Neural cell (in vitro differentiated cells): ENCODE results near the gene NME4. TPM values are rescaled to one million over a fixed set of nuclear protein-coding genes. Genes with fewer than 3 reads are reported as not detected.
"Not testable (repeated sequence)": the region's sequence is repeated elsewhere in the genome, so short reads cannot be mapped to it uniquely, and the experiment has no call there.

Experiments
- H2AFZ ChIP-seq: fragments of 200-600, 300-800 bp; sonication (generic), shearing (Covaris generic); 2 replicates; pipeline ENCODE4 v1.6.0; 2014; ENCODE audit warnings: low read depth, mild to moderate bottlenecking, antibody characterized with exemption, low read length, moderate library complexity
- H3F3A ChIP-seq: fragments of 200-600 bp; shearing (Covaris generic); 2 replicates; pipeline ENCODE4 v1.6.1; 2016; ENCODE audit warnings: mild to moderate bottlenecking, moderate library complexity, mixed read lengths, antibody characterized with exemption, low read length; ENCODE audit not compliant: insufficient read depth, poor library complexity, severe bottlenecking
- H3K27ac ChIP-seq: fragments of 200-600, 300-800 bp; sonication (generic), shearing (Covaris generic); 2 replicates; pipeline ENCODE4 v1.5.1; 2014; ENCODE audit warnings: mild to moderate bottlenecking, low read length, moderate library complexity
- H3K27me3 ChIP-seq: fragments of 300-800, 200-600 bp; sonication (generic), shearing (Covaris generic); 2 replicates; pipeline ENCODE4 v1.6.0; 2014; ENCODE audit warnings: mild to moderate bottlenecking, low read depth, low read length, moderate library complexity; ENCODE audit not compliant: insufficient read depth
- H3K36me3 ChIP-seq: fragments of 300-800, 200-600 bp; sonication (generic), shearing (Covaris generic); 2 replicates; pipeline ENCODE4 v1.5.1; 2014; ENCODE audit warnings: mild to moderate bottlenecking, antibody characterized with exemption, low read length, moderate library complexity; ENCODE audit not compliant: insufficient read depth
- H3K4me2 ChIP-seq: fragments of 300-800, 200-600 bp; sonication (generic), shearing (Covaris generic); 2 replicates; pipeline ENCODE4 v1.6.0; 2014; ENCODE audit warnings: mild to moderate bottlenecking, low read length
- H3K4me3 ChIP-seq: fragments of 300-800, 200-600 bp; sonication (generic), shearing (Covaris generic); 2 replicates; pipeline ENCODE4 v1.5.1; 2014; ENCODE audit warnings: mild to moderate bottlenecking, low read length, moderate library complexity
- H3K79me2 ChIP-seq: fragments of 200-600 bp; shearing (Covaris generic); replicated peaks from 2 replicates; pipeline ENCODE4 v1.6.0; 2014; ENCODE audit warnings: mild to moderate bottlenecking, low read length, moderate library complexity; ENCODE audit not compliant: insufficient read depth
- H3K9ac ChIP-seq: fragments of 300-800, 200-600 bp; sonication (generic), shearing (Covaris generic); 2 replicates; pipeline ENCODE4 v1.6.1; 2016; ENCODE audit warnings: mild to moderate bottlenecking, low read length, mixed read lengths
- H3K9me2 ChIP-seq: fragments of 200-600 bp; shearing (Covaris generic); 2 replicates; pipeline ENCODE4 v1.6.1; 2016; ENCODE audit warnings: mild to moderate bottlenecking, low read length, mixed read lengths; ENCODE audit not compliant: insufficient read depth
- H3K9me3 ChIP-seq: fragments of 200-600, 300-800 bp; sonication (generic), shearing (Covaris generic); 2 replicates; pipeline ENCODE4 v1.6.1; 2016; ENCODE audit warnings: mild to moderate bottlenecking, mixed run types, low read length, moderate library complexity, mixed read lengths
- H4K20me1 ChIP-seq: fragments of 200-600 bp; shearing (Covaris generic); 2 replicates; pipeline ENCODE4 v1.6.1; 2016; ENCODE audit warnings: mild to moderate bottlenecking, mixed run types; ENCODE audit not compliant: insufficient read depth
- EP300 ChIP-seq: fragments of 450-650 bp; conservative IDR thresholded peaks from 2 replicates; pipeline ENCODE4 v1.6.1; 2014; ENCODE audit warnings: antibody characterized with exemption, mild to moderate bottlenecking, moderate library complexity; ENCODE audit not compliant: poor library complexity, severe bottlenecking
- EZH2 ChIP-seq: fragments of 200-600, 300-800 bp; shearing (Covaris generic), sonication (generic); IDR thresholded peaks from 2 replicates; pipeline ENCODE4 v1.6.1; 2014; ENCODE audit warnings: antibody characterized with exemption, low read length, borderline replicate concordance, mild to moderate bottlenecking; ENCODE audit not compliant: insufficient read depth, poor library complexity, severe bottlenecking
- RAD21 ChIP-seq: fragments of 450-650 bp; conservative IDR thresholded peaks from 2 replicates; pipeline ENCODE4 v1.6.1; 2014; ENCODE audit warnings: antibody characterized with exemption, mild to moderate bottlenecking, moderate library complexity
- SMC3 ChIP-seq: fragments of 450-650 bp; conservative IDR thresholded peaks from 2 replicates; pipeline ENCODE4 v1.6.1; 2014; ENCODE audit warnings: antibody characterized with exemption, mild to moderate bottlenecking, moderate library complexity; ENCODE audit not compliant: poor library complexity
- TAF1 ChIP-seq: IDR thresholded peaks from 2 replicates; pipeline ENCODE4 v1.6.1; 2012; ENCODE audit warnings: low read depth
- polyA plus RNA-seq: library from polyadenylated mRNA; depleted of rRNA; stranded (reverse); fragments of >200 nt; gene quantifications from 2 replicates; pipeline ENCODE4 v1.2.3, GENCODE V29; 2014
- TF ChIP-seq, protein P1 (sequence below): IDR thresholded peaks from 2 replicates; pipeline ENCODE4 v1.6.1; 2012; ENCODE audit warnings: borderline replicate concordance

NME4 gene
- polyA plus RNA-seq, 1 donor from 2014 or later: 65.2 TPM

DNA sequence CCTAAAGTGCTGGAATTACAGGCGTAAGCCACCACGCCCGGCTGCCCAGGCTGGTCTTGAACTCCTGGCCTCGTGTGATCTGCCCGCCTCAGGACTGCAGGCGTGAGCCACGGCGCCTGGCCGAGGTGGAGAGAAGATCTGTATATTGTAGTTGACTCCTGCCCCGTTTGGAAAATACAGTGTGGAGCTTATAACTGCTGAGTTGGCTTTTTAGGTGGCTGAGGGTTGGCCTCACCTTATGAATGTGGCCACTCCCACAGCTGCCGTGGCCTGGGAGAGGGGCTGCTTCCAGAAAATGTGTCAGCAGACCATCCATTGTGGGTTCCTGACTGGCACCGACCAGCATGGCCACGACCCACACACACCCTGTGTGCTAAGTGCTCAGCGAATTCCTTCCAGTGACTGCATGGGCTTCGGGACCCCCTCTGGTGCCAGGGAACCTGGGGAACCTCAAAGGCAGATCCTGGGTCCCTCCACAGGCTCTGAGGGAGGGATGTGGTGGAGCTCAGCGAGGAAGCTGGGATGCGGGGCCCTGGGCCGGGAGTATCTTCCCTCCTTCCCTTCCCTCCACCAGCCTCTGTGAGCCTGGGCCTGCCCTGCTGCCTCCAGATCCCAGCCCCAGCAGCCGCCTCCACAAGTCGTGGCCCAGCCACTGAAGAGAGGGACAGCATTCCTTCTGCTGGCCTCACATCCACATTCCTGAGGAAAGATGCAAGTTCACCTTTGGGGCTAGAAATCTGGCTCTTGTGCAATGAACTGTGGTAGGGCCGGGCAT is 17.6 kb downstream of the NME4 start:
- H3K4me3 ChIP-seq: no peak overlapping the region
- no peaks in the 10 kb centered on the region for H3F3A ChIP-seq
- TF ChIP-seq EZH2 (no peak), EP300 (no peak), TAF1 (no peak), SMC3 (no peak), RAD21 (no peak)
- TF ChIP-seq, protein P1, sequence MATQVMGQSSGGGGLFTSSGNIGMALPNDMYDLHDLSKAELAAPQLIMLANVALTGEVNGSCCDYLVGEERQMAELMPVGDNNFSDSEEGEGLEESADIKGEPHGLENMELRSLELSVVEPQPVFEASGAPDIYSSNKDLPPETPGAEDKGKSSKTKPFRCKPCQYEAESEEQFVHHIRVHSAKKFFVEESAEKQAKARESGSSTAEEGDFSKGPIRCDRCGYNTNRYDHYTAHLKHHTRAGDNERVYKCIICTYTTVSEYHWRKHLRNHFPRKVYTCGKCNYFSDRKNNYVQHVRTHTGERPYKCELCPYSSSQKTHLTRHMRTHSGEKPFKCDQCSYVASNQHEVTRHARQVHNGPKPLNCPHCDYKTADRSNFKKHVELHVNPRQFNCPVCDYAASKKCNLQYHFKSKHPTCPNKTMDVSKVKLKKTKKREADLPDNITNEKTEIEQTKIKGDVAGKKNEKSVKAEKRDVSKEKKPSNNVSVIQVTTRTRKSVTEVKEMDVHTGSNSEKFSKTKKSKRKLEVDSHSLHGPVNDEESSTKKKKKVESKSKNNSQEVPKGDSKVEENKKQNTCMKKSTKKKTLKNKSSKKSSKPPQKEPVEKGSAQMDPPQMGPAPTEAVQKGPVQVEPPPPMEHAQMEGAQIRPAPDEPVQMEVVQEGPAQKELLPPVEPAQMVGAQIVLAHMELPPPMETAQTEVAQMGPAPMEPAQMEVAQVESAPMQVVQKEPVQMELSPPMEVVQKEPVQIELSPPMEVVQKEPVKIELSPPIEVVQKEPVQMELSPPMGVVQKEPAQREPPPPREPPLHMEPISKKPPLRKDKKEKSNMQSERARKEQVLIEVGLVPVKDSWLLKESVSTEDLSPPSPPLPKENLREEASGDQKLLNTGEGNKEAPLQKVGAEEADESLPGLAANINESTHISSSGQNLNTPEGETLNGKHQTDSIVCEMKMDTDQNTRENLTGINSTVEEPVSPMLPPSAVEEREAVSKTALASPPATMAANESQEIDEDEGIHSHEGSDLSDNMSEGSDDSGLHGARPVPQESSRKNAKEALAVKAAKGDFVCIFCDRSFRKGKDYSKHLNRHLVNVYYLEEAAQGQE: no peak
- H3K9me3 ChIP-seq: no peaks in the 10 kb centered on the region
- H3K79me2 ChIP-seq: no peaks in the 10 kb centered on the region
- no peak overlapping the region for H3K27ac ChIP-seq
- H3K9ac ChIP-seq: no peak overlapping the region
- no peaks in the 10 kb centered on the region for H4K20me1 ChIP-seq
- no peak overlapping the region for H3K4me2 ChIP-seq
- no peaks in the 10 kb centered on the region for H3K9me2 ChIP-seq
- H3K36me3 ChIP-seq: no peaks in the 10 kb centered on the region
- no peaks in the 10 kb centered on the region for H3K27me3 ChIP-seq
- no peak overlapping the region for H2AFZ ChIP-seq

DNA sequence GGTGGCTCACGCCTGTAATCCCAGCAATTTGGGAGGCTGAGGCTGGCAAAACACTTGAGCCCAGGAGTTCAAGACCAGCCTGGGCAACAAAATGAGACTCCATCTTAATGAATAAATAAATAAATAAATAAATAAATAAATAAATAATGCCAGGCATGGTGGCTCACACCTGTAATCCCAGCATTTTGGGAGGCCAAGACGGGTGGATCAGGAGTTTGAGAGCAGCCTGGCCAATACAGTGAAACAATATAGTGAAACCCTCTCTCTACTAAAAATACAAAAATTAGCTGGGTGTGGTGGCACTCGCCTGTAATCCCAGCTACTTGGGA is 18.1 kb downstream of the NME4 start:
- H3K27me3 ChIP-seq: not testable (repeated sequence)

DNA sequence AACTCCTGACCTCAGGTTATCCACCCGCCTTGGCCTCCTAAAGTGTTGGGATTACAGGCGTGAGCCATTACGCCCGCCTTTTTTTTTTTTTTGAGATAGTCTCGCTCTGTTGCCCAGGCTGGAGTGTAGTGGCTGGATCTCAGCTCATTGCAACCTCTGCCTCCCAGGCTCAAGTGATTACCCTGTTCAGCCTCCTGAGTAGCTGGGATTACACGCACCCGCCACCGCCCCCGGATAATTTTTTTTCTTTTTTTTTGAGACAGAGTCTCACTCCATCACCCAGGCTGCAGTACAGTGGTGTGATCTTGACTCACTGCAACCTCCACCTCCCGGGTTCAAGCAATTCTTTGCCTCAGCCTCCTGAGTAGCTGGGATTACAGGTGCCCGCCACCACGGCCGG is 25.2 kb downstream of the NME4 start:
- H2AFZ ChIP-seq, H3K4me3 ChIP-seq, H3K9me3 ChIP-seq, H3K27ac ChIP-seq, H3K4me2 ChIP-seq, H3K9me2 ChIP-seq, H3K9ac ChIP-seq, H4K20me1 ChIP-seq, H3K27me3 ChIP-seq, H3K36me3 ChIP-seq, H3F3A ChIP-seq: not testable (repeated sequence)
- peaks cover 15% of the 10 kb centered on the region for H3K79me2 ChIP-seq

More for the DNA sequence above, 18.1 kb downstream of the NME4 start:
- H3K9me3 ChIP-seq, H4K20me1 ChIP-seq, H3F3A ChIP-seq, H3K9ac ChIP-seq, H3K9me2 ChIP-seq, H3K4me2 ChIP-seq, H2AFZ ChIP-seq, H3K4me3 ChIP-seq, H3K36me3 ChIP-seq, H3K79me2 ChIP-seq, H3K27ac ChIP-seq: not testable (repeated sequence)
